Gastrocnemius medialis (tissue), 4 donors: Measurements from ENCODE around the gene PTPRQ.

Experiments used
- CTCF ChIP-seq, 5 experiments: fragments of 450-650 bp in 3 of 5; fragments of 200-600 bp in 2 of 5; sonication (generic) in 2 of 5; IDR thresholded peaks in 4 of 5; conservative IDR thresholded peaks in 1 of 5; 1 replicate in 4 of 5; 2 replicates in 1 of 5; pipeline ENCODE4 v1.5.1; 2016 to 2019; ENCODE audit warnings: antibody characterized with exemption in 5 of 5, mild to moderate bottlenecking in 3 of 5, moderate library complexity in 3 of 5
- POLR2A ChIP-seq, 2 donors: fragments of 450-650 bp; IDR thresholded peaks; one replicate each; pipeline ENCODE4 v1.6.1; 2017; ENCODE audit warnings: antibody characterized with exemption in 2 of 2, mild to moderate bottlenecking in 2 of 2, moderate library complexity in 2 of 2

GRCh38 chr12:80413462-80413861 is 30.6 kb upstream of the PTPRQ start:
- TF ChIP-seq CTCF (IDR thresholded peaks at IDR 0.05 in 4 of 5, conservative IDR thresholded peaks at IDR 0.05 in 1 of 5), result no peak
- no peak for TF ChIP-seq POLR2A (IDR thresholded peaks at IDR 0.05)
